Activated CD4-positive, CD25-positive, alpha-beta regulatory T cell (primary cell): ENCODE measurements around the gene TWF2.

Source experiments
- DNase-seq, 4 experiments: peaks; one replicate each; lab custom pipeline; 2025; lab: John Stamatoyannopoulos, UW

TWF2 gene

GRCh38 chr3:52237657-52238172 lies 1.2 kb downstream of the TWF2 start:
- DNase-seq, result no peak

- no peak for DNase-seq
Observed at GRCh38 chr3:52237006-52237656, 1.8 kb downstream of the TWF2 start.

GRCh38 chr3:52236424-52236886 lies 2.5 kb downstream of the TWF2 start:
- DNase-seq, result no peak

GRCh38 chr3:52234516-52235447 lies 4.2 kb downstream of the TWF2 start:
- no peak for DNase-seq

- DNase-seq, result no peak
Observed at GRCh38 chr3:52233968-52234367, 5.0 kb downstream of the TWF2 start.

- no peak for DNase-seq
Observed at GRCh38 chr3:52233108-52233591, 5.8 kb downstream of the TWF2 start.

GRCh38 chr3:52232279-52233107 lies 6.5 kb downstream of the TWF2 start:
- no peak for DNase-seq

- DNase-seq, result peak; percentile 81 to 93 (median 88)
Observed at GRCh38 chr3:52231502-52232278, 7.3 kb downstream of the TWF2 start.

GRCh38 chr3:52230889-52231499 lies 8.0 kb downstream of the TWF2 start:
- DNase-seq, result no peak

- DNase-seq, result no peak
Observed at GRCh38 chr3:52230461-52230860, 8.5 kb downstream of the TWF2 start.

- DNase-seq, result no peak
Observed at GRCh38 chr3:52229656-52230055, 9.3 kb downstream of the TWF2 start.

GRCh38 chr3:52228751-52229291 lies 10.1 kb downstream of the TWF2 start:
- DNase-seq, result no peak

GRCh38 chr3:52228266-52228665 lies 10.7 kb downstream of the TWF2 start:
- DNase-seq, result no peak

- DNase-seq, result no peak
Observed at GRCh38 chr3:52227766-52228165, 11.2 kb downstream of the TWF2 start.

- DNase-seq, result no peak
Observed at GRCh38 chr3:52227117-52227516, 11.8 kb downstream of the TWF2 start.

GRCh38 chr3:52226229-52226817 lies 12.6 kb downstream of the TWF2 start:
- no peak for DNase-seq

- no peak for DNase-seq
Observed at GRCh38 chr3:52225452-52226228, 13.3 kb downstream of the TWF2 start, which contains the start of gene TLR9. Gene TLR9, minus strand, starts transcription at chr3:52225645. Its CDS starts 116 bp downstream, at chr3:52225529.

GRCh38 chr3:52223449-52224408 lies 15.2 kb downstream of the TWF2 start:
- DNase-seq, result no peak
